HG02938 (cell line): Measurements from ENCODE around the gene CPSF7.

Experiments
- ATAC-seq: cut with Tn5 transposase; IDR thresholded peaks from one replicate; pipeline ENCODE4 v1.9.1; 2021; ENCODE audit warnings: mild to moderate bottlenecking, moderate library complexity; ENCODE audit not compliant: unreplicated experiment

Gene CPSF7

DNA sequence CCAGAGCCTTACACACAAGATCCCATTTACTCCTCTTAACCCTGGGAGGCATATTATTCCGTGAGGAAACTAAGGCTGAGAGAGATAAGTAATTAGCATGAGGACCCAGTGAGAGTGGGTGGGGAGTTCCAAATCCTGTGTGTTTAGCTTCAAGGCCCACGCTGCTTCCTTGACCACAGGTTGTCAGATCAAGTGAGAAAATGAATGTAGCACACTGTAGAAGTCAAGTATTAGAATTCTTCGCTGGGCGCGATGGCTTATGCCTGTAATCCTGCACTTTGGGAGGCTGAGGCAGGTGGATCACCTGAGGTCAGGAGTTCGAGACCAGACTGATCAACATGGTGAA is 71.9 kb downstream of the CPSF7 start:
- no peak for ATAC-seq

DNA sequence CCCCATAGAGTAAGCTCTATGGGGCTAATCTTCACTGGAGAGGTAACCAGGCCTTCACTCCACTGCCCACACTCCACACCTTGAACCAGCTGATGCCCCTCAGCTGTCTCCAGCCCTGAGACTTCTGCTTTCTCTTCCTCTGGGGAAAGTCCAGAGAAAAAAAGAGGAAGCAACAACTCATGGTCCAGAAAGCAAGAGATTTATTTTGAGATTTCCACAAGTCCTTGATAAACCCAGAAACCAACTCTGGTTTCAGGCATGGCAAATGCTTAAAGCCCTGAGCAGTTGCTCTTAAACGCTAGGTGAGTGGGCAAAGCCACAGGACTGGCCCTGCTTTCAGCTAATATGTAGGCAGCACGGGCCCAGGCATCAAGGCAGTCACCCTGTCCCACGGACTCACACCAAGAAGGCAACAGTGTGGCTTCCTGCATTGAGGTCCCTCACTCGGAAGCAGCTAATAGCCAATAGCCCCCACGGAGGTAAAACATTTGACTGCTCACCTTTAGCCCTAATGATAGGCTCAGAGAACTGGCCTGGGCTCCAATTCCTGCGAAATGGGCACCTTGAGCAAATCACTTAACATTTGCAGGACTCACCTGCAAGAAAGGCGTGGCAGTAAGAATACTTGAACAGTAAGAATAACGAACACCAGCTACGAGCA is 72.4 kb downstream of the CPSF7 start:
- no peak for ATAC-seq

- ATAC-seq: no peak
Observed at GRCh38 chr11:61356706-61357105, 73.1 kb downstream of the CPSF7 start.

GRCh38 chr11:61354208-61354607 is 75.6 kb downstream of the CPSF7 start:
- ATAC-seq: no peak

DNA sequence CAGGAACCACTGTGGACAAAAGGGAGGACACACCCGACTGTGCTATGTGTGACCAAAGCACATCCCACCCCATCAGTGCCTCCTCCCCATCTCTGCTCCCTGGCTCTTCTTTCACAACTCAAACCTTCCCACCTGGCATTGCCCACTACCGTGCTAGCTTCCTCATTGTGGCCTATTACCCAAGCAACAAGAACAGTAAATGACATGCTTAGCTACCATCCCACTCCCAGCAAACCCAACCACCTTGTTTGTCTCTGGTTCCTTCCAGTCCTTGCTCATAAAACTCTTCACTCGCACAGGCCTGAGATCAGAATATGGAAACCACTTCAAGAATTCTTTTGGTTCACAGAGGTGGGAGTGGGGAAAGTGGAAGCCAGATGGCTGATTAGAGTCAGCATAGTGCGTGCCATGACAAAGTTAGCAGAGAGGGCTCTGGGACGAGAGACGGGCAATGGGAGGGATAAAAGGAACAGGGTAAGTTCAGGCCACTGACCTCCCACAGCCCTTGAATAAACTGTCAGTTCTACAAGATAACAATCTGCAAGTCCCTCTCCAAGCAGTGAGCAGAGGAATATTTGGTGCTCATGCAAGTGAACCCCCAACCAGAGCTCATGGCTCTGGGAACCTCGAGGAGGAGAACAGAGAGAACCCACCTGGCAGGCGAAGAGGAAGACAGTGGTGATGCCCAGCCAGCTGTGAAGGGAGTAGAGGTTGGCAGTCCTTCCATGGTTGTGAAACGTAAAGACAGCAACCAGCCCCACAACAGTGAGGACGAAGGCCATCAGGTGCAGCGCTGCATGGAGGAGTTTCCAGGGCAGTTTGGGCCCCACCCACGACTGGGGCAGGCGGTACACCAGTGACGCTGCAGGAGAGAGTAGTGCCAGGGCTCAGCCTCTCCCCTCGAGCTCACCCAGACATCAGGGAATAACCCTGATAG is 76.4 kb downstream of the CPSF7 start:
- ATAC-seq: no peak
